HL-60 (cell line): Measurements from ENCODE around the gene TAX1BP1.

ENCODE experiments used
- DNase-seq, 2 experiments: peaks; one replicate each; pipeline ENCODE4 v3.0.0-alpha.2; 2010 to 2020; ENCODE audit warnings: low read depth in 1 of 2, low spot score in 1 of 2
- H3K27ac ChIP-seq: fragments of 250-450 bp; sonication (Bioruptor Pico); replicated peaks from 2 replicates; pipeline ENCODE4 v1.5.1; 2020; ENCODE audit warnings: mild to moderate bottlenecking, moderate library complexity
- H3K27me3 ChIP-seq: fragments of 250-450 bp; sonication (Bioruptor Pico); 2 replicates; pipeline ENCODE4 v1.5.1; 2021; ENCODE audit warnings: mild to moderate bottlenecking, moderate library complexity; ENCODE audit not compliant: insufficient read depth, poor library complexity, severe bottlenecking
- H3K4me3 ChIP-seq: replicated peaks from 2 replicates; pipeline ENCODE4 v1.5.1; 2011; ENCODE audit warnings: mild to moderate bottlenecking, control low read depth, low read length; ENCODE audit not compliant: insufficient read depth
- CTCF ChIP-seq: IDR thresholded peaks from one replicate; pipeline ENCODE4 v1.5.1; 2011; ENCODE audit warnings: low read length, control low read depth, inconsistent platforms; ENCODE audit not compliant: insufficient read depth
- GABPA ChIP-seq: IDR thresholded peaks from 2 replicates; pipeline ENCODE4 v1.6.1; 2012; ENCODE audit warnings: low read depth
- POLR2AphosphoS5 ChIP-seq: IDR thresholded peaks from 2 replicates; pipeline ENCODE4 v1.6.1; 2012; ENCODE audit warnings: low read depth
- REST ChIP-seq: IDR thresholded peaks from 2 replicates; pipeline ENCODE4 v1.6.1; 2012; ENCODE audit warnings: low read depth; ENCODE audit not compliant: insufficient replicate concordance
- SPI1 ChIP-seq: IDR thresholded peaks from 2 replicates; pipeline ENCODE4 v1.6.1; 2012; ENCODE audit warnings: low read depth, mild to moderate bottlenecking, borderline replicate concordance

Gene TAX1BP1

GRCh38 chr7:27704422-27705199, 35.4 kb upstream of the TAX1BP1 start:
- no peak for DNase-seq
- TF ChIP-seq REST (no peak), SPI1 (no peak), CTCF (no peak), POLR2AphosphoS5 (no peak), GABPA (no peak)
- Histone ChIP-seq H3K4me3 (no peak overlapping the region), H3K27me3 (no peaks in the 10 kb centered on the region), H3K27ac (no peak overlapping the region)

- Histone ChIP-seq H3K27me3 (no peaks in the 10 kb centered on the region), H3K27ac (no peak overlapping the region), H3K4me3 (no peak overlapping the region)
- no peak for DNase-seq
- no peak for TF ChIP-seq SPI1
- TF ChIP-seq POLR2AphosphoS5: no peak
- no peak for TF ChIP-seq REST
- no peak for TF ChIP-seq GABPA
- TF ChIP-seq CTCF: no peak
Observed at GRCh38 chr7:27705200-27705594, 34.8 kb upstream of the TAX1BP1 start.

GRCh38 chr7:27708485-27708884, 31.5 kb upstream of the TAX1BP1 start:
- TF ChIP-seq CTCF (no peak), POLR2AphosphoS5 (no peak), REST (no peak), SPI1 (no peak), GABPA (no peak)

More at GRCh38 chr7:27708485-27708884, 31.5 kb upstream of the TAX1BP1 start:
- no peak overlapping the region for H3K27ac ChIP-seq
- no peak overlapping the region for H3K4me3 ChIP-seq
- H3K27me3 ChIP-seq: no peaks in the 10 kb centered on the region
- DNase-seq: no peak
